GM23338 (cell line): ENCODE results near the gene WNT5A. TPM values are rescaled to one million over a fixed set of nuclear protein-coding genes. Genes with fewer than 3 reads are reported as not detected.

Source experiments
- ATAC-seq: fragments of 200-7000 bp; cut with Tn5 transposase; 3 replicates; pipeline ENCODE4 v1.9.1; 2020
- DNase-seq: peaks from one replicate; pipeline ENCODE4 v3.0.0-alpha.2; 2015; ENCODE audit warnings: low spot score
- H2AFZ ChIP-seq: fragments of 200-600 bp; sonication (generic); 2 replicates; pipeline ENCODE4 v1.8.0; 2016; ENCODE audit warnings: antibody characterized with exemption, mild to moderate bottlenecking, moderate library complexity
- H3F3A ChIP-seq: fragments of 200-600 bp; sonication (generic); replicated peaks from 2 replicates; pipeline ENCODE4 v1.8.0; 2017; ENCODE audit warnings: antibody characterized with exemption, mixed run types, low read depth
- H3K27ac ChIP-seq: fragments of 200-600 bp; sonication (generic); 2 replicates; pipeline ENCODE4 v1.6.1; 2016; ENCODE audit warnings: low read depth
- H3K27me3 ChIP-seq: fragments of 200-600 bp; sonication (generic); 2 replicates; pipeline ENCODE4 v1.8.0; 2016; ENCODE audit warnings: mild to moderate bottlenecking, mixed run types, moderate library complexity; ENCODE audit not compliant: insufficient read depth
- H3K36me3 ChIP-seq: fragments of 200-600 bp; sonication (generic); 2 replicates; pipeline ENCODE4 v1.8.0; 2016; ENCODE audit warnings: mild to moderate bottlenecking; ENCODE audit not compliant: insufficient read depth
- H3K4me1 ChIP-seq: fragments of 200-600 bp; sonication (generic); 2 replicates; pipeline ENCODE4 v1.8.0; 2016; ENCODE audit warnings: mild to moderate bottlenecking, moderate library complexity; ENCODE audit not compliant: insufficient read depth
- H3K4me2 ChIP-seq: fragments of 200-600 bp; sonication (generic); 2 replicates; pipeline ENCODE4 v1.7.1; 2017; ENCODE audit warnings: mixed run types
- H3K4me3 ChIP-seq: fragments of 200-600 bp; sonication (generic); 2 replicates; pipeline ENCODE4 v1.6.1; 2016; ENCODE audit warnings: mixed run types
- H3K79me2 ChIP-seq: fragments of 200-600 bp; sonication (generic); replicated peaks from 2 replicates; pipeline ENCODE4 v1.8.0; 2017; ENCODE audit warnings: mild to moderate bottlenecking; ENCODE audit not compliant: insufficient read depth
- H3K9me2 ChIP-seq: fragments of 200-600 bp; sonication (generic); 2 replicates; pipeline ENCODE4 v1.8.0; 2017; ENCODE audit not compliant: insufficient read depth
- H4K20me1 ChIP-seq: fragments of 200-600 bp; sonication (generic); replicated peaks from 2 replicates; pipeline ENCODE4 v1.8.0; 2017; ENCODE audit warnings: mild to moderate bottlenecking; ENCODE audit not compliant: insufficient read depth
- H3K27ac Mint-ChIP-seq: 2 replicates; pipeline ENCODE4 v1.8.0; 2020; ENCODE audit warnings: inconsistent platforms, mild to moderate bottlenecking, moderate library complexity, mixed read lengths
- H3K27me3 Mint-ChIP-seq: 3 replicates; pipeline ENCODE4 v1.8.0; 2022; ENCODE audit warnings: low read depth, mild to moderate bottlenecking, moderate library complexity, mixed read lengths, inconsistent platforms; ENCODE audit not compliant: insufficient read depth, poor library complexity
- H3K36me3 Mint-ChIP-seq: 3 replicates; pipeline ENCODE4 v1.8.0; 2021; ENCODE audit warnings: low read depth, mild to moderate bottlenecking, inconsistent platforms, moderate library complexity, mixed read lengths
- H3K4me1 Mint-ChIP-seq: 3 replicates; pipeline ENCODE4 v1.8.0; 2020; ENCODE audit warnings: mild to moderate bottlenecking, inconsistent platforms, mixed read lengths
- H3K4me3 Mint-ChIP-seq: 3 replicates; pipeline ENCODE4 v1.8.0; 2021; ENCODE audit warnings: moderate library complexity, mild to moderate bottlenecking, inconsistent platforms, mixed read lengths
- H3K9me3 Mint-ChIP-seq: 3 replicates; pipeline ENCODE4 v1.8.0; 2020; ENCODE audit warnings: moderate library complexity, mild to moderate bottlenecking, inconsistent platforms, mixed read lengths
- NANOG ChIP-seq: IDR thresholded peaks from 2 replicates; pipeline ENCODE4 v1.6.1; 2016; ENCODE audit warnings: antibody characterized with exemption, borderline replicate concordance
- ZNF462 ChIP-seq: fragments of 250-450 bp; sonication (Bioruptor Pico); IDR thresholded peaks from 2 replicates; pipeline ENCODE4 v1.5.0; 2020; ENCODE audit warnings: mild to moderate bottlenecking, moderate library complexity
- polyA plus RNA-seq: library from polyadenylated mRNA; unstranded; fragments of >200 nt; fragmentation: Nextera tagmentation; extraction: Ambion mirVana; gene quantifications from 2 replicates; pipeline ENCODE4 v1.2.1, GENCODE V29; 2016
- total RNA-seq: library from RNA; depleted of rRNA; stranded (reverse); fragments of >200 nt; shearing (Covaris generic); gene quantifications from 2 replicates; pipeline ENCODE4 v1.2.3, GENCODE V29; 2014
- TF ChIP-seq, protein P1 (sequence below), 2 experiments: fragments of 200-600 bp in 1 of 2; sonication (generic) in 1 of 2; conservative IDR thresholded peaks; 2 replicates each; pipeline versions ENCODE4 v1.5.1 to v1.6.1; 2016 to 2017; ENCODE audit warnings: antibody characterized with exemption in 2 of 2, low read depth in 2 of 2, mild to moderate bottlenecking in 2 of 2, moderate library complexity in 1 of 2

The WNT5A gene
- total and polyA plus RNA-seq, 2 experiments from 2014 or later = 0.53 to 4.0 TPM

GRCh38 chr3:55435491-55435890 is 51.6 kb downstream of the WNT5A start (continued):
- TF ChIP-seq NANOG = no peak

- Mint-ChIP-seq H3K4me1 (no peaks in the 10 kb centered on the region), H3K9me3 (no peaks in the 10 kb centered on the region), H3K4me3 (no peak overlapping the region), H3K27ac (no peak overlapping the region), H3K27me3 (no peaks in the 10 kb centered on the region), H3K36me3 (no peaks in the 10 kb centered on the region)
- H3K27me3 ChIP-seq = no peaks in the 10 kb centered on the region
- H3K9me2 ChIP-seq = no peaks in the 10 kb centered on the region; the same call in 1 of the 2 replicates
- TF ChIP-seq, protein P1, sequence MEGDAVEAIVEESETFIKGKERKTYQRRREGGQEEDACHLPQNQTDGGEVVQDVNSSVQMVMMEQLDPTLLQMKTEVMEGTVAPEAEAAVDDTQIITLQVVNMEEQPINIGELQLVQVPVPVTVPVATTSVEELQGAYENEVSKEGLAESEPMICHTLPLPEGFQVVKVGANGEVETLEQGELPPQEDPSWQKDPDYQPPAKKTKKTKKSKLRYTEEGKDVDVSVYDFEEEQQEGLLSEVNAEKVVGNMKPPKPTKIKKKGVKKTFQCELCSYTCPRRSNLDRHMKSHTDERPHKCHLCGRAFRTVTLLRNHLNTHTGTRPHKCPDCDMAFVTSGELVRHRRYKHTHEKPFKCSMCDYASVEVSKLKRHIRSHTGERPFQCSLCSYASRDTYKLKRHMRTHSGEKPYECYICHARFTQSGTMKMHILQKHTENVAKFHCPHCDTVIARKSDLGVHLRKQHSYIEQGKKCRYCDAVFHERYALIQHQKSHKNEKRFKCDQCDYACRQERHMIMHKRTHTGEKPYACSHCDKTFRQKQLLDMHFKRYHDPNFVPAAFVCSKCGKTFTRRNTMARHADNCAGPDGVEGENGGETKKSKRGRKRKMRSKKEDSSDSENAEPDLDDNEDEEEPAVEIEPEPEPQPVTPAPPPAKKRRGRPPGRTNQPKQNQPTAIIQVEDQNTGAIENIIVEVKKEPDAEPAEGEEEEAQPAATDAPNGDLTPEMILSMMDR (conservative IDR thresholded peaks at IDR 0.05; ENCODE audit: low read depth in 2 of 2) = peak; percentile 85 to 86
- no peak for TF ChIP-seq ZNF462 (CRISPR knock-in tag)
- no peaks in the 10 kb centered on the region for H4K20me1 ChIP-seq
- no peaks in the 10 kb centered on the region for H3F3A ChIP-seq
- no peak overlapping the region for H3K4me2 ChIP-seq
- H3K36me3 ChIP-seq = no peaks in the 10 kb centered on the region
- H3K4me3 ChIP-seq = no peak overlapping the region
- H3K79me2 ChIP-seq = no peaks in the 10 kb centered on the region
- no peak overlapping the region for H2AFZ ChIP-seq
- H3K4me1 ChIP-seq = no peaks in the 10 kb centered on the region
- no peak overlapping the region for H3K27ac ChIP-seq
- DNase-seq (peak; percentile 81), ATAC-seq (peak; percentile 51)
These were observed 52.3 kb downstream of the WNT5A start for GRCh38 chr3:55434789-55435188.
